Astrocyte of the spinal cord (primary cell): ENCODE data around the gene CSK.

Experiments used
- DNase-seq: peaks from one replicate; pipeline ENCODE4 v3.0.0; 2011; ENCODE audit warnings: low read depth, low spot score
- H3K4me3 ChIP-seq: 2 replicates; pipeline ENCODE4 v1.5.1; 2011; ENCODE audit warnings: low read depth, mild to moderate bottlenecking, low read length, moderate library complexity
- in situ Hi-C: cut with HindIII; loops from 2 replicates; pipeline ENCODE4 v1.10.0; 2017; ENCODE audit warnings: low sequenced_read_pairs
- TF ChIP-seq, protein P1 (sequence below): IDR thresholded peaks from 2 replicates; pipeline ENCODE4 v1.5.1; 2012; ENCODE audit warnings: low read depth, mild to moderate bottlenecking, low read length, inconsistent platforms

The CSK gene

DNA sequence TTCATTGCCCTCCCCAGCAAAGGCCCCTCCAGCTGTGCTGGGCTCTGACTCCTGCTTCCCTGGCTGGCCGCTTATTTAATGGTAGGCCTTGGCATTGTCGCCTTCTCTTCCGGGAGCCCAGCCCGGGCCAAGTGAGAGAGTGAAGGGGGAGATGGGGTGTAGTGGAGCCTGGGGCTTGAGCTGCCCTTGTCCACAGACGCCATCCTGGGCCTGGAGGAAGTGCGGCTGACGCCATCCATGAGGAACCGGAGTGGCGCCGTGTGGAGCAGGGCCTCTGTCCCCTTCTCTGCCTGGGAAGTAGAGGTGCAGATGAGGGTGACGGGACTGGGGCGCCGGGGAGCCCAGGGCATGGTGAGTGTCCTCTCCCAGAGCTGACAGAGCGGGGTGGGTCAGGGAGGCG lies 34.1 kb downstream of the CSK start:
- no peak for DNase-seq
- in situ Hi-C loops, result no loop called here
- H3K4me3 ChIP-seq, result no peak overlapping the region
- TF ChIP-seq, protein P1, sequence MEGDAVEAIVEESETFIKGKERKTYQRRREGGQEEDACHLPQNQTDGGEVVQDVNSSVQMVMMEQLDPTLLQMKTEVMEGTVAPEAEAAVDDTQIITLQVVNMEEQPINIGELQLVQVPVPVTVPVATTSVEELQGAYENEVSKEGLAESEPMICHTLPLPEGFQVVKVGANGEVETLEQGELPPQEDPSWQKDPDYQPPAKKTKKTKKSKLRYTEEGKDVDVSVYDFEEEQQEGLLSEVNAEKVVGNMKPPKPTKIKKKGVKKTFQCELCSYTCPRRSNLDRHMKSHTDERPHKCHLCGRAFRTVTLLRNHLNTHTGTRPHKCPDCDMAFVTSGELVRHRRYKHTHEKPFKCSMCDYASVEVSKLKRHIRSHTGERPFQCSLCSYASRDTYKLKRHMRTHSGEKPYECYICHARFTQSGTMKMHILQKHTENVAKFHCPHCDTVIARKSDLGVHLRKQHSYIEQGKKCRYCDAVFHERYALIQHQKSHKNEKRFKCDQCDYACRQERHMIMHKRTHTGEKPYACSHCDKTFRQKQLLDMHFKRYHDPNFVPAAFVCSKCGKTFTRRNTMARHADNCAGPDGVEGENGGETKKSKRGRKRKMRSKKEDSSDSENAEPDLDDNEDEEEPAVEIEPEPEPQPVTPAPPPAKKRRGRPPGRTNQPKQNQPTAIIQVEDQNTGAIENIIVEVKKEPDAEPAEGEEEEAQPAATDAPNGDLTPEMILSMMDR, result no peak

DNA sequence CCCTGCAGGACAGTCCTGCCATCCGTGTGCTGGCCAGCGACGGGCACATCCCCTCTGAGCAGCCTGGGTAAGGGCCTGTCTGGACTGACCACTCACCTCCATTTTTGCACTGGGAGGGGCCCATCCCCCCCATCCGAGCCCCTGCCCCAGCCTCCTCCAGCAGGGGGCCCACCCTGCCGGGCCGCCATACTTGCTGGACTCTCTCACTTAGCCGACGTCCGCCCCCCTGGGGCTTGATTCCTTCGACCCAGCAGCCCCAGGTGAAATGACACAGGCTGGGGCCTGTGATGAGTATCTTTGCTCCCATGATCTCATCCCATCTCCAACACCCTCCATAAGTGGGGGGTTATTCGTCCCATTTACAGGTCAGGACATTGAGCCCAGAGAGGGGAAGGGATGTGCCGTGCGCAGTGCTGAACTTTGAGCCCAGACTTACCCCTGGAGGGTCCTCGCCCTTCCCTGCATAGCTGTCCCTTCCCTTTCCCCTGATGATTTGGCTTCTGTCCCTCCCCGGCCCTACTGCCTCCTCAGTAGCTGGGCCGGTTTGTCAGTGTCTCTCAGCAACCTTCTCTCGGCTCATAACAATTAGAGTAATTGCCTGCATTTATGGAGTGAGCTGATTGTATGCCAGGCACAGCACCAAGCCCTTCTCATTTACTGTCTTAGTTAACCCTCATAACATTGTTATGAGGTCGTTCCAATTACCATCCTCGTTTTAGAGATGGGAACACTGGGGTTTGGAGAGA lies 34.9 kb downstream of the CSK start:
- in situ Hi-C loops, result no loop called here
- TF ChIP-seq, protein P1, result no peak
- H3K4me3 ChIP-seq, result no peak overlapping the region
- no peak for DNase-seq

DNA sequence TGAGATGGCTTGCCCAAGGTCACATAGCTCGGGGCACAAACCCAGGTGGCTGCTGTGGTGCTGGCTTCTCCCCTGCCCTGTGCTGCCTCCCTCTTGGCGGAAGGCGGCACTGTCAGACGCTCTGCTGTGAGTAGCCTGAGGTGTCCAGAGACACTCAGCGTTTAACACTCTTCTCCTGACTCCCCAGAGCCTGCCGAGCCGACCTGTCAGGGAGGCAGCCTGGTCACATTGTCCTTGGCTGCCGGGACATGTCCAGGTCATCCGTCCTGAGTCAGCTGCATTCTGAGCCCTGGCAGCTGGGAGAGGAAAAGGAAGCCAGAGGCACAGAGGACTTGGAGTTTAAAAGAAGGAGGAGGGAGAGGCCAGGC lies 35.5 kb downstream of the CSK start:
- in situ Hi-C loops, result no loop called here
- DNase-seq, result no peak
- TF ChIP-seq, protein P1, result peak; percentile 25
- H3K4me3 ChIP-seq, result no peak overlapping the region

GRCh38 chr15:74820056-74820455 lies 38.2 kb downstream of the CSK start:
- TF ChIP-seq, protein P1, result no peak
- DNase-seq, result no peak
- no peak overlapping the region for H3K4me3 ChIP-seq
- in situ Hi-C loops, result no loop called here

GRCh38 chr15:74821091-74821789 lies 39.4 kb downstream of the CSK start:
- TF ChIP-seq, protein P1, result no peak
- H3K4me3 ChIP-seq, result no peak overlapping the region
- DNase-seq, result no peak
- in situ Hi-C loops, result no loop called here

DNA sequence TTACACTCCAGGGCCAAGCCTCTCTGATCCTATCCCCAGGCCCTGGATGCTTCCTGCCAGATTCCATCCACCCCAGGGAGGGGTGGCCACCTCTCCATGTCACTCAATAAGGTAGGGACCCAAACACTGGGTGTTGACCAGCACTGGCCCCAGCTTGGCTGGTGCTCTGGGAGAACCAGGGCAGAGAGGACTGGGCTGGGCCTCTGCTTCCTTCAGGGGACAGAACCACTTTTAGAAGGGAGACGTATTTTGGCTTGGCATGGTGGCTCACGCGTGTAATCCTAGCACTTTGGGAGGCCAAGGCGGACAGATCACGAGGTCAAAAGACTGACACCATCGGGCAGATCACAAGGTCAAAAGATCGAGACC lies 39.9 kb downstream of the CSK start:
- in situ Hi-C loops, result no loop called here

More for the DNA sequence above, 39.9 kb downstream of the CSK start:
- DNase-seq, result no peak
- H3K4me3 ChIP-seq, result no peak overlapping the region
- TF ChIP-seq, protein P1, result no peak
